Measurements from ENCODE around the gene TXK. TPM values are rescaled to one million over a fixed set of nuclear protein-coding genes. Genes with fewer than 3 reads are reported as not detected.

Gene TXK
- total and polyA plus RNA-seq, 2 of the 13 experiments (the other 11 are each of a cell fraction or from before 2014, with no cell fraction given) = not detected

DNA sequence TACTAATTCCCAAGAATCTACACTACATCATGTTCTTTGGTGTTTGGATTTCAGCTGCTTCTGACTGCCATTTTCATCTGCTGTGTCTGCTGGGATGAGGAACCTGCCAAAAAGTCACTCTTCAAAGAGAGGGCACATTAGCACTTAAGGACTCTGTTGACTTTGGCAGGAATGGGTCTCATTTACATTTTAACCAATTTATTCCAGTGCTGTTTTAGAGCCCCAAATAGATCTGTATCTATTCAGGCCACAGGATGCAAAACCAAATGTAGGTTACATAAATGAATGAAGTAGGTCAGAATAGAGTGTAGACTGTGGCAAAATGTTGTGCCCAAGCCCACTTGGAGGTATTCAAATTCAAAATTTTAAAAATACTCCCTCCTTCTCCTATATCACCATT is 14.4 kb downstream of the TXK start (continued):
- TF ChIP-seq, protein P1, sequence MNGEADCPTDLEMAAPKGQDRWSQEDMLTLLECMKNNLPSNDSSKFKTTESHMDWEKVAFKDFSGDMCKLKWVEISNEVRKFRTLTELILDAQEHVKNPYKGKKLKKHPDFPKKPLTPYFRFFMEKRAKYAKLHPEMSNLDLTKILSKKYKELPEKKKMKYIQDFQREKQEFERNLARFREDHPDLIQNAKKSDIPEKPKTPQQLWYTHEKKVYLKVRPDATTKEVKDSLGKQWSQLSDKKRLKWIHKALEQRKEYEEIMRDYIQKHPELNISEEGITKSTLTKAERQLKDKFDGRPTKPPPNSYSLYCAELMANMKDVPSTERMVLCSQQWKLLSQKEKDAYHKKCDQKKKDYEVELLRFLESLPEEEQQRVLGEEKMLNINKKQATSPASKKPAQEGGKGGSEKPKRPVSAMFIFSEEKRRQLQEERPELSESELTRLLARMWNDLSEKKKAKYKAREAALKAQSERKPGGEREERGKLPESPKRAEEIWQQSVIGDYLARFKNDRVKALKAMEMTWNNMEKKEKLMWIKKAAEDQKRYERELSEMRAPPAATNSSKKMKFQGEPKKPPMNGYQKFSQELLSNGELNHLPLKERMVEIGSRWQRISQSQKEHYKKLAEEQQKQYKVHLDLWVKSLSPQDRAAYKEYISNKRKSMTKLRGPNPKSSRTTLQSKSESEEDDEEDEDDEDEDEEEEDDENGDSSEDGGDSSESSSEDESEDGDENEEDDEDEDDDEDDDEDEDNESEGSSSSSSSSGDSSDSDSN (CRISPR knock-in tag; IDR thresholded peaks at IDR 0.05) = no peak
- TF ChIP-seq PREB (CRISPR knock-in tag; IDR thresholded peaks at IDR 0.05) (no peak), SMAD3 (CRISPR knock-in tag; IDR thresholded peaks at IDR 0.05) (no peak), ZNF670 (CRISPR knock-in tag; IDR thresholded peaks at IDR 0.05; ENCODE audit: borderline replicate concordance) (no peak)
- TF ChIP-seq, protein P2, sequence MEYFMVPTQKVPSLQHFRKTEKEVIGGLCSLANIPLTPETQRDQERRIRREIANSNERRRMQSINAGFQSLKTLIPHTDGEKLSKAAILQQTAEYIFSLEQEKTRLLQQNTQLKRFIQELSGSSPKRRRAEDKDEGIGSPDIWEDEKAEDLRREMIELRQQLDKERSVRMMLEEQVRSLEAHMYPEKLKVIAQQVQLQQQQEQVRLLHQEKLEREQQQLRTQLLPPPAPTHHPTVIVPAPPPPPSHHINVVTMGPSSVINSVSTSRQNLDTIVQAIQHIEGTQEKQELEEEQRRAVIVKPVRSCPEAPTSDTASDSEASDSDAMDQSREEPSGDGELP (IDR thresholded peaks at IDR 0.05; ENCODE audit: borderline replicate concordance, low read depth) = no peak

DNA sequence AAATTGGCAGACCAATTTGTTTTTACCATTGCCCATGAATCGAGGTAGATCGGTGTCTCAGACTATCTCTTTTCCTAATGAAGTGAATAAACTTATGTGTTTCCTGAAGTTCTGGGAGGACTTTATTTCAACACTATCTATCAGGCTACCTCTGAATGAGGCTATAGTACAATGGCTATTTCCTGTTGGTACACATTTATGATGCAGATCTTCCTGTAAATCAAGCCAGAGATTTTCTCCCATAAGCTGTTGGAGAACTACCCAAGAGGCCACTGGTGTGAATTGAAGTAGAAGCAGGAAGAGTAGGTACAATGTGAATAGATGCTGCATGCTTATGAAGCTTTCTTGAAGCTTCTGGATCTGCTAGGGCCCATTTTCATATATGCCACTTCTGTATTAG is 16.0 kb downstream of the TXK start:
- BruUV-seq (replicated peaks) = no TSS peak
- H2AFZ ChIP-seq (ENCODE audit: low read length) = no peak overlapping the region
- DNase-seq (ENCODE audit: low spot score) (no peak), ATAC-seq (no peak), FAIRE-seq (no peak)
- H3K9me3 ChIP-seq (ENCODE audit: low read length) = no peaks in the 10 kb centered on the region
- H3K36me3 ChIP-seq (replicated peaks in 1 of 2; ENCODE audit: control insufficient read depth in 1 of 2, insufficient read depth in 2 of 2, low read length in 2 of 2) = no peaks in the 10 kb centered on the region
- H3K9ac ChIP-seq (ENCODE audit: insufficient read depth, low read depth, low read length) = no peak overlapping the region
- no peak overlapping the region for H3K27ac ChIP-seq (ENCODE audit: extremely low read length, insufficient read depth, low read length)
- no peaks in the 10 kb centered on the region for H3K4me1 ChIP-seq (ENCODE audit: insufficient read depth, low read length)
- H3K27me3 ChIP-seq (ENCODE audit: control insufficient read depth in 1 of 2, insufficient read depth in 2 of 2, low read length in 2 of 2) = no peaks in the 10 kb centered on the region
- in situ Hi-C loops (cut with HindIII; ENCODE audit: extremely low pct_ligation_motif_present, low pct_unique_long_range_greater_than_20kb) = no loop called here
- POLR2A ChIA-PET = no interaction called here
- 44% methylated on average over 2 of the region's 2 CpGs for WGBS (ENCODE audit: low lambda C conversion rate)
- no peaks in the 10 kb centered on the region for H3K79me2 ChIP-seq (ENCODE audit: insufficient read depth, low read length)
- no peak overlapping the region for H3K4me2 ChIP-seq (ENCODE audit: low read depth, low read length)
- TF ChIP-seq, protein P3, sequence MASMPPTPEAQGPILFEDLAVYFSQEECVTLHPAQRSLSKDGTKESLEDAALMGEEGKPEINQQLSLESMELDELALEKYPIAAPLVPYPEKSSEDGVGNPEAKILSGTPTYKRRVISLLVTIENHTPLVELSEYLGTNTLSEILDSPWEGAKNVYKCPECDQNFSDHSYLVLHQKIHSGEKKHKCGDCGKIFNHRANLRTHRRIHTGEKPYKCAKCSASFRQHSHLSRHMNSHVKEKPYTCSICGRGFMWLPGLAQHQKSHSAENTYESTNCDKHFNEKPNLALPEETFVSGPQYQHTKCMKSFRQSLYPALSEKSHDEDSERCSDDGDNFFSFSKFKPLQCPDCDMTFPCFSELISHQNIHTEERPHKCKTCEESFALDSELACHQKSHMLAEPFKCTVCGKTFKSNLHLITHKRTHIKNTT (CRISPR knock-in tag; IDR thresholded peaks at IDR 0.05) = no peak
- no peaks in the 10 kb centered on the region for H4K20me1 ChIP-seq (ENCODE audit: insufficient read depth, low read length)
- CTCF ChIA-PET (ENCODE audit: low intra/inter-chr PET ratio, low total read pairs) = no interaction called here
- no peak overlapping the region for H3K4me3 ChIP-seq (replicated peaks in 1 of 3; ENCODE audit: insufficient read depth in 1 of 3, low read depth in 2 of 3, low read length in 3 of 3)
- intact Hi-C loops (cut with micrococcal nuclease; ENCODE audit: unreplicated experiment) = no loop called here

All from HepG2 (cell line).